Dendritic cell treated with granulocyte-macrophage colony-stimulating factor and Interleukin-4, amounts not matched to agents 40 ng/mL and 50 ng/mL, for 4 days (primary cell): ENCODE measurements around the gene ALPG.
"Not testable (repeated sequence)": the region's sequence is repeated elsewhere in the genome, so short reads cannot be mapped to it uniquely, and the experiment has no call there.

Source experiments
- H3K27ac Mint-ChIP-seq: one replicate; pipeline ENCODE4 v1.8.0; 2022; ENCODE audit warnings: mild to moderate bottlenecking, mixed read lengths
- H3K27me3 Mint-ChIP-seq: one replicate; pipeline ENCODE4 v1.8.0; 2022; ENCODE audit warnings: mild to moderate bottlenecking, mixed read lengths
- H3K36me3 Mint-ChIP-seq: one replicate; pipeline ENCODE4 v1.8.0; 2022; ENCODE audit warnings: low read depth, mixed read lengths
- H3K4me1 Mint-ChIP-seq: one replicate; pipeline ENCODE4 v1.8.0; 2022; ENCODE audit warnings: low read depth, mixed read lengths
- H3K4me3 Mint-ChIP-seq: one replicate; pipeline ENCODE4 v1.8.0; 2022; ENCODE audit warnings: mild to moderate bottlenecking, moderate library complexity, mixed read lengths
- H3K9me3 Mint-ChIP-seq: one replicate; pipeline ENCODE4 v1.8.0; 2022; ENCODE audit warnings: mixed read lengths
- intact Hi-C: fragments of 100-400 bp; cut with micrococcal nuclease; formaldehyde crosslinking; loops from one replicate; pipeline ENCODE4 v1.15.0; 2022

Gene ALPG

GRCh38 chr2:232382331-232383225 is 24.1 kb upstream of the ALPG start:
- Mint-ChIP-seq H3K9me3 (peaks cover 8% of the 10 kb centered on the region), H3K27me3 (peaks cover 45% of the 10 kb centered on the region), H3K27ac (no peak overlapping the region), H3K4me3 (no peak overlapping the region), H3K4me1 (peaks cover 5% of the 10 kb centered on the region), H3K36me3 (no peaks in the 10 kb centered on the region)
- intact Hi-C loops: no loop called here

DNA sequence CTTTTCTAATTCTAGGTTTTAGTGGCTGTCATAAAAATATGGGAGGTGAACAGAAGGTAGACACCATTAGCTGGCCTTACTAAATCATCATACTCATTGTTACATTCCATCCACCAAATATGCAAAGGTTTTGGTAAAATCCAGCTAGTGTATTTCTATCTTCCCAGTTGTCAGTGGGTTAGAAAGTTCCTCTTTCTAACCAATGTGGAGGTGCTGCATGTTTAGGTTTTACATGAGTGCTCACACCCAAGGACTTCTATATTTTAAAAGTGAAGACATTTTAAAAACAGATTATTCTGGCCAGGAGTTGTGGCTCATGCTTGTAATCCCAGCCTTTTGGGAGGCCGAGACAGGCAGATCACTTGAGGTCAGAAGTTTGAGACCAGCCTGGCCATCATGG is 22.2 kb upstream of the ALPG start:
- H3K27me3 Mint-ChIP-seq: peaks cover 45% of the 10 kb centered on the region
- H3K4me1 Mint-ChIP-seq: peaks cover 5% of the 10 kb centered on the region
- H3K36me3 Mint-ChIP-seq: no peaks in the 10 kb centered on the region
- H3K4me3 Mint-ChIP-seq: no peak overlapping the region
- peaks cover 8% of the 10 kb centered on the region for H3K9me3 Mint-ChIP-seq
- no peak overlapping the region for H3K27ac Mint-ChIP-seq
- intact Hi-C loops: no loop called here

DNA sequence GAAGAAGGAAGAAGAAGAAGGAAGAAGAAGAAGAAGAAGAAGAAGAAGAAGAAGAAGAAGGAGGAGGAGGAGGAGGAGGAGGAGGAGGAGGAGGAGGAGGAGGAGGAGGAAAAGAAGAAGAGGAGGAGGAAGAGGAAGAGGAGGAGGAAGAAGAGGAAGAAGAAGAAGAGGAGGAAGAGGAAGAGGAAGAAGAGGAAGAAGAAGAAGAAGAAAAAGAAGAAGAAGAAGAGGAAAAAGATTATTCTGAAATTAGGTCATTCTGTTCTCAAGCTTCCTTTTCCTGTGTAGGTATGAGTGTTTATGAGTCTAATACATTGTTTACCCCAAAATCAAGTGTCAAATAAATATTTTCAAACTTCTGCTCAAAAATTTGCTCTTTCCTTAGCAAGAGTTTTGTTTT is 21.6 kb upstream of the ALPG start:
- peaks cover 46% of the 10 kb centered on the region for H3K27me3 Mint-ChIP-seq
- H3K27ac Mint-ChIP-seq, H3K36me3 Mint-ChIP-seq, H3K4me3 Mint-ChIP-seq, H3K9me3 Mint-ChIP-seq, intact Hi-C loops, H3K4me1 Mint-ChIP-seq: not testable (repeated sequence)

DNA sequence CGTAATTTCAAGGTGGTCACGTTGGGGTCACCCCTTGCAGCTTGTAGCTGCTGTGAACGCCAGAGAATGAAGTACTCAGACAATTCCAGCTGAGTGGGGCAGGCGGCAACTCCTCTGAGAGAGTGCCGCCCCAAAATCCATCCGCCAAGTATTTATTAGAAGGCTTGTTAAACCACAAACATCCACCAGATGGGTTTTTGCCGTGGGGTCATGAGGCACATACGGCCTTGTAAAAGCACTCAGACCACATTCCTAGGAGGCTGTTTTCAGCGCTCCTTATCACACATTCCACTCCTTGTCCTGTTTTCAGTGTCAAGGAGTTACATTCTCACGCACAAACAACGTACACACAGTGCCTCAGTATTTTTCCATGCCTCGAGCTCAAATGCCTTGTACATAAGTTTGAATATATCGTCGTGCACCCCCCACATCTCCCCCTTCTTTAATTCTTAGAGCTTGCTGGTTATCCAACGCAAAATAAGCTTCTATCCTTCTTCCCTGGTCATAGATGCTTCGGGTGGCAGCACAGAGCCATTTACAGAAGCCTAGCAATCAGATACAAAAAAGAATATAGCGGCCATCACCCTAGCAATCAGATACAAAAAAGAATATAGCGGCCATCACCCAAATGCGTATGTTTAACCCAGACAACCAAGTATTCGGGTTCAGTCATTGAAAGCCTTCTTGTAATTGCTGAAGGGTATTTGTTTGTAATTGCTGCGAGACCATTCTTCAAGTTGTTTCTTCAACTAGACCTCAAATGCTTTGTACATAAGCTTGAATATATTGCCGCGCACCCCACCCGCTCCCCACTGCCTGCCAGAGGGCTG is 20.8 kb upstream of the ALPG start:
- H3K9me3 Mint-ChIP-seq: peaks cover 8% of the 10 kb centered on the region
- intact Hi-C loops: no loop called here
- no peak overlapping the region for H3K4me3 Mint-ChIP-seq
- no peaks in the 10 kb centered on the region for H3K36me3 Mint-ChIP-seq
- peaks cover 5% of the 10 kb centered on the region for H3K4me1 Mint-ChIP-seq
- H3K27me3 Mint-ChIP-seq: peaks cover 51% of the 10 kb centered on the region
- no peak overlapping the region for H3K27ac Mint-ChIP-seq

GRCh38 chr2:232386490-232386739 is 20.2 kb upstream of the ALPG start:
- Mint-ChIP-seq H3K4me3 (no peak overlapping the region), H3K27me3 (peaks cover 50% of the 10 kb centered on the region), H3K4me1 (peaks cover 5% of the 10 kb centered on the region), H3K36me3 (no peaks in the 10 kb centered on the region), H3K27ac (no peak overlapping the region), H3K9me3 (peaks cover 8% of the 10 kb centered on the region)
- intact Hi-C loops: no loop called here

DNA sequence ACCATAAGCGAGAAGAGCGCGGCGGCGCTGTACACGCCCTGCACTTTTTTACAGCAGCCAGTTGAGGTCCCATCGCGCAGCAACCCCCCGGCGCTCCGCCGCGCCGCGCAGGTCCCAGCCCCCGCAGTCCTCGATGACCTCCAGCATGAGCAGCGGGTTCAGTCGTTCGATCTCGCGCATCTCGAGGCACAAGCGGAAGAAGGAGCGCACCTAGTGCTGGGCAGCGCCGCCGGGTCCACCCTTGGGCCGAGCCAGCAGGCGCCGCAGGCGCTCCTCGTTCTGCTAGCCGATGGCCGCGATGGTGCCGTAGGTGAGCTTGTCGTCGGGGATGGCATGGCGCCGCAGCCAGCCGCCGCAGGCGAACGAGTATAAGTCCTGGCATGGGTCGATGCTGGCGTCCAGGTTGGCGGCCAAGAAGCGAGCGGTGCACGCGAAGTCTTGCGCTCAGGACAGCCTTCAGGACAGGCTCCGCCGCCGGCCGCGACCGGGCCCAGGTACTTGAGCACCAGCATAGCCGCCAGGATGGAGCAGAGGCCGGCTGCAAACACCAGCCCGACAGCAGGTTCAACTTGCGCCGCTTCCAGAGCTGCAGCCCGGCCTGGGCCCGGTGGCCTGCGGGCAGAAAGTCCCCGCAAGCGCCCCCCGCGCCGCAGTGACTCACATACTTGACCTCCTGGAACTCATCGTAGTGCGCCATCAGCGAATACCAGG is 19.7 kb upstream of the ALPG start:
- no peak overlapping the region for H3K4me3 Mint-ChIP-seq
- H3K27ac Mint-ChIP-seq: no peak overlapping the region
- intact Hi-C loops: no loop called here
- H3K4me1 Mint-ChIP-seq: peaks cover 5% of the 10 kb centered on the region
- peaks cover 8% of the 10 kb centered on the region for H3K9me3 Mint-ChIP-seq
- peaks cover 46% of the 10 kb centered on the region for H3K27me3 Mint-ChIP-seq
- no peaks in the 10 kb centered on the region for H3K36me3 Mint-ChIP-seq

- no peak overlapping the region for H3K27ac Mint-ChIP-seq
- intact Hi-C loops: no loop called here
- peaks cover 8% of the 10 kb centered on the region for H3K9me3 Mint-ChIP-seq
- H3K4me3 Mint-ChIP-seq: no peak overlapping the region
- no peaks in the 10 kb centered on the region for H3K36me3 Mint-ChIP-seq
- H3K4me1 Mint-ChIP-seq: peaks cover 5% of the 10 kb centered on the region
- H3K27me3 Mint-ChIP-seq: peaks cover 39% of the 10 kb centered on the region
Observed at GRCh38 chr2:232387451-232388171, 19.0 kb upstream of the ALPG start.

DNA sequence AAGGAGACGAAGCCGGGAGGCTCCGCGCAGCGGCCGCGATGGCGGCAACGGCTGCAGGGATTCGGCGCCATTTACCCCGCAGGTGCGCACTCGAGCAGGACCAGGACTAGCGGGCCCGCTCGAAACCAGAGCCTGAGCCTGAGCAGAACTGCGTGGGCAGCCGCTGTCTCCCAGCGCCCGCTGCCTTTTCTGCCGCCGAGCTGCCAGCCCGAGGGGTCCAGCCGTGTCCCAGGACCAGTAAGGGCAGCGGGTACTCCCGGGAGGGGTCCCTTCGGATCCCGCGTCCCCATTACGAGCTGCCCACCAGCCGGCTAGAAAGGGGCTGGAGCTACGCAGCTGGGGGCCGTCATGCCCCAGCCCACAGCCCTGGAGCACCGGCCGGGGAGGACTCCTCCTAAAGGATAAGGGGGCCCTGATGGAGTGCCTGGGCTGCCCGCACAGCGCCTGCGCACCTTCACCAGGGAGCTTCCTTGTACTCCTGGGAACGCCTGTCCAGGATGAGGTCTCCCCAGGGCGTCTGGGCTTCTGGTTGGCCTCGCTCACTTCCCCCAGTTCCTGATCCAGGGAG is 18.2 kb upstream of the ALPG start:
- H3K36me3 Mint-ChIP-seq: no peaks in the 10 kb centered on the region
- intact Hi-C loops: no loop called here
- peaks cover 32% of the 10 kb centered on the region for H3K27me3 Mint-ChIP-seq
- H3K27ac Mint-ChIP-seq: no peak overlapping the region
- peaks cover 8% of the 10 kb centered on the region for H3K9me3 Mint-ChIP-seq
- no peak overlapping the region for H3K4me3 Mint-ChIP-seq
- H3K4me1 Mint-ChIP-seq: peaks cover 5% of the 10 kb centered on the region

DNA sequence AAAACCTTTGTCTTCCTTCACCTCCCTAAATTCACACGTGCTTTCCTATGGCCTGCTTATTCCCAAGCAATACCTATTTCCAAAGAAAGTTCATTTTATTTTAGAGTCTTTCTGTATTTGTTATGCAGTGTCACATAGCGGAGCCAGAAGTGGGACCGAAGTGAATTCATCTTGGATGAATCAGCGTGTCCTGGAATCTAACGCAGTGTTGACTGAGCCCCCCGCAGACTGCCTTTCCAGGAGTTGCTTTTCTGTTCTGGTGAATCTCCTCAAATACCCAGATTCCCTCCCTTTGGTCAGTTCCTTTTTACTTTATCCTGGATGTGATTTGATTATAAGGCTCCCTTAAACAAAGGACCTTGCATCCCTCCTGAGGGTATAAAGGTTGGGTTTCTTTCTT is 17.3 kb upstream of the ALPG start:
- Mint-ChIP-seq H3K27ac (no peak overlapping the region), H3K27me3 (peaks cover 31% of the 10 kb centered on the region), H3K4me3 (no peak overlapping the region), H3K36me3 (no peaks in the 10 kb centered on the region), H3K9me3 (peaks cover 8% of the 10 kb centered on the region), H3K4me1 (peaks cover 5% of the 10 kb centered on the region)
- intact Hi-C loops: no loop called here

DNA sequence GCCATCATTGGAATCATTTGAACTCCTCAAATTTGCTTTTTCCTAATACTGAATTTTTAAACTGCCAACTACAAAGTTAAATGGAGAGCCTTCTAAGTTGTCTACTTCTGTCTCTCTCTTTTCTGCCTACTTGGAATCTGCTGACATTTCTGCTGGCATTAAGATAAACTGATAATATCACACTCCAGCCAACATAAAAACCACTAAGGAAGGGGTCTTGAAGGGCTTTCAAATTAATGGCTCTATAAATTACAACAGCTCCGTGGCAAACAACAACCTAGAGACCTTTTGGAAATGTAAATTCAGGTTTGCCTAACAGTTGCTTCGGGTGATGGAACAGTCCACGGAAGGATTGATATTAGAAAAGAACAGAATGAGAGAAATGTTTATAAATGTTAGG is 16.0 kb upstream of the ALPG start:
- intact Hi-C loops: no loop called here
- Mint-ChIP-seq H3K27me3 (peaks cover 27% of the 10 kb centered on the region), H3K4me3 (no peak overlapping the region), H3K9me3 (no peaks in the 10 kb centered on the region), H3K4me1 (no peaks in the 10 kb centered on the region), H3K36me3 (no peaks in the 10 kb centered on the region), H3K27ac (no peak overlapping the region)

- Mint-ChIP-seq H3K27ac (no peak overlapping the region), H3K36me3 (no peaks in the 10 kb centered on the region), H3K4me3 (no peak overlapping the region), H3K27me3 (peaks cover 20% of the 10 kb centered on the region), H3K9me3 (no peaks in the 10 kb centered on the region), H3K4me1 (no peaks in the 10 kb centered on the region)
- intact Hi-C loops: no loop called here
Observed at GRCh38 chr2:232393556-232393955, 13.1 kb upstream of the ALPG start.

DNA sequence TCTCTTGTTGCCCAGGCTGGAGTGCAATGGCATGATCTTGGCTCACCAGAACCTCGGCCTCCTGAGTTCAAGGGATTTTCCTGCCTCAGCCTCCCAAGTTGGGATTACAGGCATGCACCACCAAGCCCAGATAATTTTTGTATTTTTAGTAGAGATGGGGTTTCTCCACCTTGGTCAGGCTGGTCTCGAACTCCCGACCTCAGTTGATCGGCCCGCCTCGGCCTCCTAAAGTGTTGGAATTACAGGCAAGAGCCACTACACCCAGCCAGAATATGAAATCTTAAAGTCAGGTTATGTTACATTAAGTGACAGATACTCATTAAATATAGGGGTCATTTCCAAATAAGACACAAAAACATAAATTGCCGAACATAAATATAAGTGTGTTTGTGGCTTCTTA is 12.2 kb upstream of the ALPG start:
- H3K9me3 Mint-ChIP-seq, intact Hi-C loops, H3K27ac Mint-ChIP-seq, H3K36me3 Mint-ChIP-seq, H3K4me1 Mint-ChIP-seq, H3K4me3 Mint-ChIP-seq: not testable (repeated sequence)
- peaks cover 20% of the 10 kb centered on the region for H3K27me3 Mint-ChIP-seq

DNA sequence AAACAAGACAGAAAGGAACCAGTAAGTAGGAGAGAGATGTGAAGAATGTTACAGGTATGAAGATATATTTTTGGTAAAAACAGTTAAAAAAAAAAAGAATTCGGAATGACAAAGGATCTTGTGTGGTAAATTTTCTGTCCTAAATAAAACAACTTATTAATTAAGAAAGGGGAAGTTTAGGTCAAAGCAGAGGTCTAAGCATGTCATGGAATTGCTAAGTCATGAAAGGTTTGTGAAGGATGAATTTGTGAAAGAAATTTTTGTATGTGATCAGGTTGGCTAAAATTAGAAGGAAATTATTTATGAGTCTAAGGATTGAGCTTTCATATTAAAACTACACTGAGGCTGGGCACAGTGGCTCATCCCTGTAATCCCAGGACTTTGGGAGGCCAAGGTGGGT is 11.1 kb upstream of the ALPG start:
- Mint-ChIP-seq H3K36me3 (no peaks in the 10 kb centered on the region), H3K4me1 (no peaks in the 10 kb centered on the region), H3K27ac (no peak overlapping the region), H3K27me3 (peaks cover 15% of the 10 kb centered on the region), H3K4me3 (no peak overlapping the region), H3K9me3 (no peaks in the 10 kb centered on the region)
- intact Hi-C loops: no loop called here
